Erythroblast (primary cell): ENCODE measurements around the gene ZBP1.

Experiments
- GATA1 ChIP-seq: IDR thresholded peaks from 2 replicates; pipeline ENCODE4 v1.6.1; 2011; ENCODE audit warnings: low read depth, mild to moderate bottlenecking, control low read depth, low read length, moderate library complexity
- POLR2A ChIP-seq: IDR thresholded peaks from 2 replicates; pipeline ENCODE4 v1.6.1; 2011; ENCODE audit warnings: mild to moderate bottlenecking, low read length

GRCh38 chr20:57647933-57648785, 27.9 kb upstream of the ZBP1 start:
- no peak for TF ChIP-seq POLR2A
- no peak for TF ChIP-seq GATA1
